GM12878 (cell line): ENCODE results near the gene ABCA3.

Experiments
- KDM1A ChIP-seq: fragments of 200-600 bp; sonication (generic); IDR thresholded peaks from 2 replicates; pipeline ENCODE4 v1.6.1; 2016; ENCODE audit warnings: borderline replicate concordance
- KLF5 ChIP-seq: fragments of 450-650 bp; IDR thresholded peaks from 2 replicates; pipeline ENCODE4 v1.6.1; 2014; ENCODE audit warnings: mild to moderate bottlenecking; ENCODE audit not compliant: partially characterized antibody
- PML ChIP-seq: IDR thresholded peaks from 2 replicates; pipeline ENCODE4 v1.6.1; 2012; ENCODE audit warnings: low read length, inconsistent platforms
- RFX5 ChIP-seq: IDR thresholded peaks from 2 replicates; pipeline ENCODE4 v1.6.1; 2011; ENCODE audit warnings: low read depth, low read length, improper control_type of control experiment
- SP1 ChIP-seq: IDR thresholded peaks from one replicate; pipeline ENCODE4 v1.6.1; 2011; ENCODE audit warnings: low read depth, low read length
- TF ChIP-seq, protein P1 (sequence below), 3 experiments: IDR thresholded peaks in 2 of 3; conservative IDR thresholded peaks in 1 of 3; 2 replicates each; pipeline ENCODE4 v1.5.1; 2011; ENCODE audit warnings: low read depth in 3 of 3, low read length in 3 of 3, mild to moderate bottlenecking in 3 of 3, control low read depth in 2 of 3, moderate library complexity in 2 of 3, inconsistent platforms in 1 of 3, mixed read lengths in 1 of 3; ENCODE audit not compliant: control insufficient read depth in 2 of 3, insufficient read depth in 1 of 3; ENCODE audit errors: extremely low read depth in 1 of 3

DNA sequence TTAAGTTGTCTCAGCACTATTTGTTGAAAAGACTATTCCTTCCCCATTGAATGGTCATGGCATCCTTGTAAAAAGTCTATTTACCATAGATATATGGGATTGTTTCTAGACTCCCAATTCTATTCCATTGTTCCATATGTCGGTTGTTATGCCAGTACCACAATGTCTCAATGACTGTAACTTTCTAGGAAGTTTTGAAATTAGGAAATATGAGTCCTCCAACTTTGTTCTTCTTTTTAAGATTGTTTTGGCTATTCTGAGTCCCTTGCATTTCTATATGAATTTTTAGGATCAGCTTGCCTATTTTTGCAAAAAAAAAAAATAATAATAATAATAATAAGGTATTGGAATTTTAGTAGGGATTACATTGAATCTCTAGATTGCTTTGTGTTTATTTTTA is 43.0 kb upstream of the ABCA3 start:
- TF ChIP-seq, protein P1, sequence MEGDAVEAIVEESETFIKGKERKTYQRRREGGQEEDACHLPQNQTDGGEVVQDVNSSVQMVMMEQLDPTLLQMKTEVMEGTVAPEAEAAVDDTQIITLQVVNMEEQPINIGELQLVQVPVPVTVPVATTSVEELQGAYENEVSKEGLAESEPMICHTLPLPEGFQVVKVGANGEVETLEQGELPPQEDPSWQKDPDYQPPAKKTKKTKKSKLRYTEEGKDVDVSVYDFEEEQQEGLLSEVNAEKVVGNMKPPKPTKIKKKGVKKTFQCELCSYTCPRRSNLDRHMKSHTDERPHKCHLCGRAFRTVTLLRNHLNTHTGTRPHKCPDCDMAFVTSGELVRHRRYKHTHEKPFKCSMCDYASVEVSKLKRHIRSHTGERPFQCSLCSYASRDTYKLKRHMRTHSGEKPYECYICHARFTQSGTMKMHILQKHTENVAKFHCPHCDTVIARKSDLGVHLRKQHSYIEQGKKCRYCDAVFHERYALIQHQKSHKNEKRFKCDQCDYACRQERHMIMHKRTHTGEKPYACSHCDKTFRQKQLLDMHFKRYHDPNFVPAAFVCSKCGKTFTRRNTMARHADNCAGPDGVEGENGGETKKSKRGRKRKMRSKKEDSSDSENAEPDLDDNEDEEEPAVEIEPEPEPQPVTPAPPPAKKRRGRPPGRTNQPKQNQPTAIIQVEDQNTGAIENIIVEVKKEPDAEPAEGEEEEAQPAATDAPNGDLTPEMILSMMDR (IDR thresholded peaks at IDR 0.05 in 2 of 3, conservative IDR thresholded peaks at IDR 0.05 in 1 of 3; ENCODE audit: control insufficient read depth in 2 of 3, extremely low read depth in 1 of 3, insufficient read depth in 1 of 3, low read depth in 3 of 3, low read length in 3 of 3), result no peak
- TF ChIP-seq KLF5, result no peak
- TF ChIP-seq RFX5, result no peak
- TF ChIP-seq PML, result no peak
- TF ChIP-seq SP1, result no peak
- TF ChIP-seq KDM1A, result no peak
